HL-60/S4 (cell line): ENCODE measurements around the gene GBX2.

Source experiments
- in situ Hi-C: fragments of 300-500 bp; cut with MboI; formaldehyde crosslinking; loops from 2 replicates; pipeline ENCODE4 v1.14.3; 2022; ENCODE audit warnings: low sequenced_read_pairs

The GBX2 gene

DNA sequence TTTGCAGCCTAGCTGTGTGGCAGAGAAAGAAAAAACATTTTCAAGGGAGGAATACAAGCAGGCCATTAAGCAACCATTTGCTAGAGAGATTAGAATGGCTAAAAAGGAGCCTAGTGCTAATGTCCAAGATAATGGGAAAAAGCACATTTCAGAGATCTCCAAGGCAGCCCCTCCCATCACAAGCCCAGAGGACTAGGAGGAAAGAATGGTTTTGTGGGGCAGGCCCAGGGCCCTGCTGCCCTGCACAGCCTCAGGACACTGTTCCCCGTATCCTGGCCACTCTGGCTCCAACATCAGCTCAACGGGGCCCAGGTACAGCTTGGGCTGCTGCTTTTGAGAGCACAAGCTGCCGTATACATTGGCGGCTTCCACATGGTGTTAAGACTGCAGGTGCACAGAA is 16.5 kb upstream of the GBX2 start:
- in situ Hi-C loops = loop anchor here (10.0 kb wide), 1 partner anchor 420 kb away; no protein-coding TSS in a partner anchor

DNA sequence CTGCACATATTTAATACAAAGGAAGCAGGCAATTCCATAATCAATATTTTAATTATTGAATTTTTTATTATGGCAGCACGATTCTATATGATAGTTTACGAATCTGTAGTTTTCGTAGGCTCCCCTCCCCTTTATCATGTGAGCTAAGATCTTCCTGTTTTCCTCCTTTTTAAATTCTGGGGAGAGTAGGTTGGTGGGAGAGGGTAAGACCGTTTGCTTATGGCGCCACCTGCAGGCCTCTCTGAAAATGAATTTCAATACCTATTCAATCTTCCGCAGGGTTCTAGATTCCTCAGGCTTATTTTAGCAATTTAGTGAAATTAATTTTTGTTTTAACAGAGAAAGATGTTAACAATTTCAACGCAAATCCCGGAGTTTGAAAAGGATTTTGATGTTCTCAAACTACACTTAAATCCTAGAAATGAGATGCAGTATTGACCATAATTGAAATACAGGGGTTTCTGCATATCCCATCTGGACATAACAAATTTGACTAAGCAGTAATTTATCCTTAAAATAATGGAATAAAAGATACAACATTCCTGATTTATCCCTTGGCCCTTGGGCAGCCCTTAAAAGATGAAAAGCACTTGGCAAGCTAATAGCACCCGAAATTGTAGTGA is 12.8 kb upstream of the GBX2 start:
- in situ Hi-C loops = loop anchor here (10.0 kb wide), 1 partner anchor 416 kb away; no protein-coding TSS in a partner anchor

GRCh38 chr2:236180076-236180816 is 12.1 kb upstream of the GBX2 start:
- in situ Hi-C loops = loop anchor here (10.0 kb wide), 1 partner anchor 415 kb away; no protein-coding TSS in a partner anchor

GRCh38 chr2:236179236-236180075 is 11.3 kb upstream of the GBX2 start:
- in situ Hi-C loops = loop anchor here (10.0 kb wide), 1 partner anchor 415 kb away; no protein-coding TSS in a partner anchor

DNA sequence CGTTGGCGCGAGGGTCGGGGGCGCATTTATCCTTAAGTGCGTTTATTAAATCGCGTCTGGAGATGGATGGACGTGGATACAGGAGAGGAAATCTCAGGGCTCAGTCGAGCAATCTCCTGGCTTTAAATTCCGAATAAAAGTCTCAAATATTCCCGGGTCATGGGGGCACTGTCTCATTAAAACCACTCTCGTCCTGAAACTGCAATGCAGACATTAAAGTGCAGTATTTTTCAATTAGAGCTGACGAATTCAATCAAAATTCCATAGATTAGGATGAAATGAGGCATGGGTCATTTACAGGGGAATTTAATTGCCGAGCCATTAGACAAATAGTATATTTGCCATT is 10.7 kb upstream of the GBX2 start:
- in situ Hi-C loops = no loop called here

- in situ Hi-C loops = no loop called here
Observed at GRCh38 chr2:236177967-236178889, 10.0 kb upstream of the GBX2 start.

GRCh38 chr2:236177604-236177966 is 9.4 kb upstream of the GBX2 start:
- in situ Hi-C loops = no loop called here

- in situ Hi-C loops = no loop called here
Observed at GRCh38 chr2:236176951-236177350, 8.8 kb upstream of the GBX2 start.

DNA sequence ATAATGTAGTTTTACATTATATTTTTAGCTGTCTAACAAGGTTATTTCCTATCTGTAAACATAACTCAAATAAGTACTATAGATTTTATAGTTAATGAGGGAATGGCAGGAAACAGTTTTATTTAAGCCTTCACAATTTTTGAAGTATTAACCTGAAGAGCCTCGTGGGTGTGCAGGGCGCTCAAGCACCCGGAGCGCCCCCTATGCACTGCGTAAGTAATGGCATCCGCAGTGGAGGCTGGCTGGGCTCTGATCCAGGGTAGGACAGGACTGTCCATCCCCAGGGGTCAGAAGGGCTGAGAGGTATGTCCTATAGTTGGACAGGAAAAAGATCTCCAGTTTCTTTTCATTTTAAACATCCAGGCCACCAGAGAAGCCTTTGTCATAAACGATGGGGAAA is 8.2 kb upstream of the GBX2 start:
- in situ Hi-C loops = no loop called here

DNA sequence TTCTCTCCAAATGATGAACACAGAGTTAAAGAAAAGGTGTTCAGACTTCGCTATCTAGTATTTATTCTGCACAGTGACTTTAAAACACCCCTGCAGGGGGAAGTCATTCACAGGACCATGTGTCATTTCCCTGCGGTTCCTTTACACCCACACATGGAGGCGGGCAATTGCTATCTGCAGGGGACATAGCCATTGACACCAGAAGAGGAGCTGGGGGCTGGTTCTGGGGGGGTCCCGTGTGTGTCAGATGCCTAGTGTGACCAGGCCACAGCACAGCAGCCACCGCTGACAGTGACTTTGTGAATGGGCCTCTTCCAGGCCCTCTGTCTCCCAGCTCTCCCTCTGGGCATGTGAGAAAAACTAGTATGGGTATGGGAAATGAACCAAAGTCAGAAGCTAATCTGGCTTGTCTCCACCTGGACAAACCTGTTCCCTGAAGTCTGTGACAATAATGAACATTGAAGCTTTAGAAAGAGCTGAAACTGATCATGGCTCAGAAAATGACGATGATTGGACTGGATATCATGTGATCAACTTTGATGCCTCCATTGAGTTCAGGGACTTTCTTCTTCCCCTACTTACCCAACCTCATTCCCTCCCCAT is 7.5 kb upstream of the GBX2 start:
- in situ Hi-C loops = no loop called here

- in situ Hi-C loops = no loop called here
Observed at GRCh38 chr2:236173729-236174607, 5.8 kb upstream of the GBX2 start.

- in situ Hi-C loops = no loop called here
Observed at GRCh38 chr2:236173036-236173728, 5.0 kb upstream of the GBX2 start.

DNA sequence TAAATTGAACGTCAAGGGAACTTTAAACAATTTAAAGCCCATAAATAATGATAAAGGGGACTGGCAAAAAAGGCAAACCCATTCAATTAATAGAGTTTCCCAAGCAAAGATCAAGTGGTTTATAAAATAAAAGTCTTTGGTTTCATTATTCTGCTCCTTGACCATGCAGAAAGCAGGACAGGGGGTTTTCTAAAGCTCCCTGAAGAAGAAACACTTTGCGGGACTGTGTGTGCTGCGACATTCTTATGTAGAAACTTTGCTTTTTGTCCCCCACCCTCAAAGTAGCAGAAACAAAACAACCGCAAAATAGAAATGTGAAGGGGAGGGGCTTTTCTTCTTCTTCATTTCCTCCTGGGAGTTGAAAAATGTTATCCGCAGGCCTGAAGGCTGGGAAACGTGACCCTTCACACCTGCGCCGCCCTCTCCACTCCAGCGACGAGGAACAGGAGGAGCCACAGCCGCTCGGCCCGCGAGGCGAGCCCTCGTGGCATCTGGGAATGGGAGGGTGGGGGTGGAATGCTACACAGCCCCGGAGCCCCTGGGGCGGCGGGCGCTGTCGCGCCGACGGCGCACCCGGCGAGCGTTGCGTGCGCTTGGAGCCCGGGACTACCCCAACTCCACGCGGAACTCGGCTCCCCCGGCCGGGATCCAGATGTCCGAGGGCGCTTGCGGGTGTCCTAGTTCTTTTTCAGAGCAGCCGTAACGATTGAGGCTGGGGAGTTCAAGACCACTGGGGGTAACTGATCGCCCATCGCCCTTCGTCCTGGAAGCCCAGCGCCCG is 4.3 kb upstream of the GBX2 start:
- in situ Hi-C loops = no loop called here

GRCh38 chr2:236171680-236172254 is 3.6 kb upstream of the GBX2 start:
- in situ Hi-C loops = no loop called here

DNA sequence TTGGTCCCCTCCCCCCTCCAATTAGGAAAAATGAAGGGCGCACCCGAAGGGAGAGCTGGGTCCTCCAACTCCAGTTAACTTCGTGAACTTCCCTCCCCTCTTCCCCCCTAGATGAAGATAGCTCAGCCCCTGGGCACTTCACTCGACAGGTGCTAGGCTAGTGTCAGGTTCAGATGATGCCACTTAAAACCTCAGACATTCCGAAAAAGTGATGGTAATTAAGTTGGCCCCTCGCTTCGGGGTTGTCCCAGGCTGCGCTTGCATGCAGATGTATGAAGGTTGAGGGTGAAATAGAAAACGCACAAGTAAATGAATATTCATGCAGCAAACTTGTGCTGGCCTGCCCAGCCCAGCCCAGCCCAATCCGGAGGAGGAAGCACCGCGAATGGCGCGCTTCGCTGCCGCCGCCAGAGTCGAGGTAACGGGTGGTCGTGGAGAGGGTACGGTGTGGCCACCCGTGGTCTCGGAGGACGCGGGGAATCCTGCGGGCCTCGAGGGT is 3.0 kb upstream of the GBX2 start:
- in situ Hi-C loops = no loop called here

- in situ Hi-C loops = no loop called here
Observed at GRCh38 chr2:236170590-236171165, 2.5 kb upstream of the GBX2 start.
